Measurements from ENCODE around the gene FAT1.

- TF ChIP-seq CTCF (conservative IDR thresholded peaks at IDR 0.05; ENCODE audit: low read length): no peak
- TF ChIP-seq EZH2phosphoT487 (IDR thresholded peaks at IDR 0.05; ENCODE audit: borderline replicate concordance, low read depth, low read length): no peak
Observed at GRCh38 chr4:186734251-186734650, 10.6 kb upstream of the FAT1 start.

Measured in OCI-LY7 (cell line).